Midbrain (tissue), 1 donor: ENCODE results near the gene PPP1R1A.
A peak's percentile ranks its signal among the peaks of the same experiment; 100 is the strongest.

Experiments used
- DNase-seq: peaks from one replicate; lab custom pipeline; 2025; lab: John Stamatoyannopoulos, UW

The PPP1R1A gene

DNA sequence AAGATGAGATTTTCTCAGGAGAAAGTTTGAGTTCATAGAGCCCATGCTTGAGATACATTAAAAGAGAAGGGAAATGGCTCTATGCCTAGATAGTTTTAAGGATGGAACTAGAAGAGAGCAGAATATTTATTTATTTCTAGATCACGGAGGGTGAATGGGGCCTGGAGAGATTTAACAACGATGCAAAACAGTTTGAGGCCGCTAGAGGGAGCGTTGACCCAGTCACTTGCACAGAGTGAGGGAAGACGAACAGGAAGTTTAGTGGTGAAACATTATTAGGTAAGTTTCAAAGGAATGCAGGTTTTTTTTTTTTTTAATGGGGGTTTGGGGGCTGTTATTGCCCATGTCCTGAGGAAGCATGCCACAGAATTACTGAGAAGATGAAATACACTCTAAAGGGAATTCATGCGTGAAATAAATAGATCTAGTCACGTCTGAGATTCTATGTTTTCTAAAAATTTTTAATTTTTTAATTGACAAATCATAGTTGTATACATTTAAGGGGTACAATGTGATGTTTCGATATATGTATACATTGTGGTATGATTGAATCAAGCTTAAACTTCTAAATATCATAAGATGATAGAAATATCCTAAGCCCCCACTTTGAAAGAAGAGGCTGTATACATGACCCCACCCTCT lies 14.8 kb upstream of the PPP1R1A start:
- DNase-seq: peak; percentile 65

DNA sequence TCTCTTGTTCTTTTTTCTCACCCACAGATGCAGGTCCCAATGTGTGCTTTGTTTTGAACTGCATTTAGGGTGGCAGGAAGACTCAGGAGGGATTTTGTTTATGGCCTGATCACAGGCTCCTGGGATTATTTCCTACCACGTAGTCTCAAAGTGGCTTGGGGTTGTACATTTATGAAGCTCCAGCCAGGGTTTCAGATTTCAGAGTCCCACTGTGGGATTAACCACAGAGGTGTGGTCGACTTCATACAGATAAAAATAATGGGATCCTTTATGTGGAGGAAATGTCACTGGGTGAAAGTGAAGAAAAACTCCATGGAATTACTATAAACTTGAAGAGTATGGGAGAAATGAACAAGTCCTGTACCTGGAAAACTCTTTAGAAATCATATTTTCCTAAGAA lies 14.2 kb upstream of the PPP1R1A start:
- no peak for DNase-seq

GRCh38 chr12:54601841-54602240 lies 13.4 kb upstream of the PPP1R1A start:
- no peak for DNase-seq

GRCh38 chr12:54598970-54599369 lies 10.5 kb upstream of the PPP1R1A start:
- DNase-seq: no peak

DNA sequence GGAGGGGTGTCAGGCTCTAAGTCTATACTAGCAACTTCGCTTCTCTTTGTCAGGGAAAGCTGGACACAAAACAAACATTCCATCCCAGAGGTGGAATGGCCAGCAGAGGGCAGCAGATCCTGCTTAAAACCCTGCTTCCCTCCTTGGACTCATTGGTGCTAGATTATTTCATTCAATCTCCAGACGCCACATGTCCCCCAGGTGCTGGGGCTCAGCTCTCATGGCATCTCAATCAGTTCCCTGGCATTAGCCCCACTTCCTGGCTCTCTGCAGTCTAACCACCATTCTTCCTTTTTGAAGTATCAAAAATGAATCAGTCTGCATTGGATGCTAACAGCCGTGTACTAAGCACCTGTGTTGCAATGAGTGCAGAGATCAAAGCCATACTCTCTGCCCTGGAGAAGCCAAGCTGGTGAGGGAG lies 8.1 kb upstream of the PPP1R1A start:
- DNase-seq: peak; percentile 70

DNA sequence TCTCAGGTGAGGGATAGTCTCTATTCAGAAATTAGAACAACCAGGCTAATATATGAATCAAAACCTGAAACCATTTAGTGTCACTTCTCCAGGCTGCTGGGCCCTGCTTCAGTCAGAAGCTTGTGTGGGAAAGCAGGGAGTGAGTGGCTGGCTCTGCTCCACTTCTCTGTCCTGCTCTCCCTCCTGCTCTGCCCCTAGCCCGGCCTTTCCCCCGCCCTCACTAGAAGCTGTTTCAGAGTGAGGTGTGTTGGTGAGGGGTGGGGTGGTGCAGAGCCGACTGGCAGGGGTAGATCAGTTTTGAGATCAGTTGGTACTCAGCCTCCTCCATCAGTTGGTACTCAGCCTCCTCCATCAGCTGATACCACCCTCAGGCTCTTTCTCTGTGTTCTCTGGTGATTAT lies 7.0 kb upstream of the PPP1R1A start:
- no peak for DNase-seq

- DNase-seq: no peak
These were observed 5.3 kb upstream of the PPP1R1A start for GRCh38 chr12:54593725-54594124.

DNA sequence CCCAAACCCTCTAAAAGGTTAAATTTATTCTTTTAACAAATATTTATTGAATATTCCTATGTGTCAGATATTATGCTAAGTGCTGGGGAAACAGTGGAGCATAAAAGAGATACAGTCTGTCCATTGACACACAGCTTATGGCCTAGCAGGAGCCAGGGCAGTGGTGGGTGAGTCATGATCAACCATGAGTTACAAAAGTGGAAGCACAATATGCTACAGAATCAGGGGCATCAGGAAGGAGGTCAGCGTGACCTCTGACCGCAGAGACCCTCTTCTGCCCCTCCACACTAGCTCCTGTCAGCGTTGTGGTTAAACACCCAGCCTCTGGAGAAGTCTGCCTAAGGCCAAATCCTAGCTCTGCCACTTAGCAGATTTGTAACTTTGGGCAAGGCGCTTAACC lies 4.7 kb upstream of the PPP1R1A start:
- no peak for DNase-seq

DNA sequence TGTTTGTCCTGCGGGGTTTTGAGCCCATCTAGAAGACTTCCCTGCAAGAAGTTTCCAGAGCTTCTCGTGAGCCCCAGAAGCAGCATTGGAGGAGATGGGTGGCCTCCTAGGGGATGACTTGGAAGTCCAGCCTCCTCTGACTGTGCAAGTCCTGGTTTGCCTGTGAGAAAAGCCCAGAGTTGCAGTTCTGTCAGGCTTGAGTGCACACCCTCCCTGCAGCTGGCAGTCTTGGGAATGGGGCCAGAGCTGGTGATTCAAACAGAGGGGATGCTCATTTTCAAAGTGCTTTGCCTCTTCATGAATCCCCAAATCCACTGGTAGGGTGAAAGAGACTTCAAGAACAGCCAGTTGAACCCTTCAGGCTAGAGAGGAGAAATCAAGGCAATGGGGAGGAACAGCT lies 3.9 kb upstream of the PPP1R1A start:
- DNase-seq: no peak

- no peak for DNase-seq
These were observed 2.6 kb upstream of the PPP1R1A start for GRCh38 chr12:54590978-54591591.

DNA sequence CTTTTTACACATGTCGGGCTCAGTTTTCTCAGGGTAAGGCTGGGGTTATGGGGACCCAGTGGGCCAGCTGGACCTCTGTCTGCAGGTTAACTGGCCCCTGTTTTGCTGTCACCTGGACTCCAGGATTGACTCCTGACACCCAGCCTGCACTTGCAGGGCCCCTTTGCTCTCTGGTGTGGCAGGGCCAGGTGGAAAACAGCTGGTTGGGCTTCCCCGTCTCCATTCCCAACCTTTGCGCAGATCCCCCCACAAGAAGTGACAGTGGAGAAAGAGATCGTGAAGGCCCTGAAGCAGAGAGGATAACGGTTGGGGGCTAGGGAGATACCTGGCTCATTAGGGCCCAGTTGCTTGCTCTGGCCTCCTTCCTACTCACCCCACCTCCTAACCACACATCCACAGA lies 1.5 kb upstream of the PPP1R1A start:
- DNase-seq: no peak

GRCh38 chr12:54588890-54589267 lies 420 bp upstream of the PPP1R1A start:
- DNase-seq: no peak

DNA sequence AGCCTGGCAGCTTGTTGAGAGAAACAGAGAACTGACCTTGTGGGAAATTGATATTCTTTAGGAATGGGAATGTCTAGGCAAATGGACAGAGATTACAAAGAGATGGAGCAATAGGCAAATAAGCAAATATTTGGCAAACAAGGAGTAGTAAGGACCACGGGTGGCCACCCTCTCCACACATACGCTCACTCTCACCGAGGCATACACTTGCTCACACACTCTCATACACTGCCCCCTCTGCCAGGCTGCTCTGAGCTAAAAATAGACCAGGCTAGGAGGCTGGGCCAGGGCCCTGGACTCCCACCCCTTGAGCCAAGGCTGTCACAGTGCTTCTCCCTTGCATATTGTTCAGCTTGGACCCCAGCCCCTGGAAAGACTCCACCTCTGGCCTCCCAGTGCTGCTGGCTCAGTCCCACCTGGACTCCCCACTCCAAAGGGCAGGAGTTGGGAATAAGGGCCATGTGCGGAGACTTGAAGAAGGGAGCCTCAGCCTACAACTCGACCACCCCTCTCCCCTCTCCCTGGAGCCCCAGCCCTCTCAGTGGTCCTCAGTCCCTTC lies 1.1 kb downstream of the PPP1R1A start:
- peak; percentile 22 for DNase-seq

DNA sequence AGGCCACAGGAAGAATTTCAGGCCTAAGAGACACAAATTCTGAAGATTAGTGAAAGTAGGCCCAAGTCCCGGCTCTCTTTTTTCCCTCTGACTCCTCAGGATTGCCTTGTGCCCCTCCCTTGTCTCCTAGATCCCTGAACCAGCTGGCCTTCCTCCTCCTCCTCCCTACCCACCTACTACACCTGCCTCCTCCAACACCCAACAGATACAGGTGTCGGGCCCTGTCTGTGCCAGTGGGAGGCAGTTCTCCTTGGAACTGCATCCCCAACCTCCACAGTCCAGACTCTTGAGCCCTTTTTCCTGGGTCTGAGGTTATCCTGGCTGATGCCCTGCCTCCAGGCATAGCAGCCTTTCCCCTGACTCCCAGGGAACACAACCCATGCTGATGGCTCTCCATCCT lies 1.8 kb downstream of the PPP1R1A start:
- no peak for DNase-seq

- DNase-seq: no peak
These were observed 3.2 kb downstream of the PPP1R1A start for GRCh38 chr12:54585243-54585642.

DNA sequence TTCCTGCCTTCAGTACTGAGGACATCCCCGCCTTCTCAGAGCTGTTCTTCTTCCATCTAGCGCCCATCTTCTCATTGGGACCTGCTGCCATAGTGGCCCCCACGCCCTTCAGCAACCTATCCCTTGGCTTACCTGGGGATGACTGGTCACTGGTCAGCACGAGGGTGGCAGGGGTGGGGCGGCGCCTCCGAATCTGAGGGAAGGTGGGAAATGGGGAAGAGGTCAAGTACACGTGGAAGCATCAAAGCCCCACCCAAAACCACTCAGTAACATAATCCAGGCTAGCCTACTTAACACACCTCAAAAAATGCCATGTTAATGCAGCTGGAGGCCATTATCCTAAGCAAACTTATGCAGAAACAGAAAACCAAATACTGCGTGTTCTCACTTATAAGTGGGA lies 4.3 kb downstream of the PPP1R1A start:
- DNase-seq: no peak

GRCh38 chr12:54583726-54584125 lies 4.7 kb downstream of the PPP1R1A start:
- no peak for DNase-seq

- no peak for DNase-seq
These were observed 7.0 kb downstream of the PPP1R1A start for GRCh38 chr12:54581412-54581811.

GRCh38 chr12:54579696-54580333 lies 8.6 kb downstream of the PPP1R1A start:
- DNase-seq: peak; percentile 84

DNA sequence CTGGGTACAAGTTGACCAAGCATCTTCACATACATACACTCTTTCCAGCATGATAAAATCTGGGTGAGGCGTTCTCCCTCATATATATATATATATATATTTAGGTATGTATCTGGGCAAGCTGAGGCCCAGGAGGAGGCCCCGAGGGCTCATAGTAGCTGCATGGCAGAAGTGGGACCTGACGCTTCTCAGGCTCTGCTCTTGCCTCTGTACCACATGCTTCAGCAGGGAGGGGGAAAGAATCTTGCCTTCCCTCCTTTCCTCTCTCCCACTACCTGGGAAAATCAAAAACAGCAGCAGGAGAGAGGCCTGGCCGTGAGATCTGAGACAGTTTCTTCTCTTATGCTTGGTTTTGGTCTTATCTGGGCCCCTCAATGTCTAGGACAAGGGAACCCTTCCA lies 9.2 kb downstream of the PPP1R1A start:
- DNase-seq: no peak

GRCh38 chr12:54578778-54579177 lies 9.7 kb downstream of the PPP1R1A start:
- no peak for DNase-seq

DNA sequence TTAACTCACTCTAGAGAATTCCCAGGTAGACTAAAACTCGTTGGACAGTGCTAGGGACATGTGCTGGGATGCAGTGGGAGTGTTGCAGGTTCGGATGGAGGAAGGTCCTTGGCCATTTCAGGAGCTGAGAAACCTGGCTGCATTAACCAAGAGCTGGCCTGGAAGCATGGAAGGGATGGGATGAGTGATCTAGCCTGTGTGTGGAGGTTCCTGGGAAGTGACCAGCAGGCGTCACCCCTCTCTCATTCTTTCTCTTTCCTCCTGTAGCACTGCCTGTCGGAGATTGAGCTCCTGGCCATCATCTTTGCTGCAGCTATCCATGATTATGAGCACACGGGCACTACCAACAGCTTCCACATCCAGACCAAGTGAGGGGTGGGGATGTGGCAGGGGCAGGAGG lies 15.6 kb downstream of the PPP1R1A start:
- DNase-seq: no peak
